Mammary epithelial cell (primary cell): ENCODE measurements around the gene SNX1.

Source experiments
- CTCF ChIP-seq, 2 donors: IDR thresholded peaks in 1 of 2; conservative IDR thresholded peaks in 1 of 2; 2 replicates each; pipeline ENCODE4 v1.5.1; 2011 to 2012; ENCODE audit warnings: inconsistent platforms in 2 of 2, low read length in 2 of 2, mild to moderate bottlenecking in 2 of 2, control low read depth in 1 of 2, low read depth in 1 of 2; ENCODE audit not compliant: insufficient read depth in 1 of 2; ENCODE audit errors: extremely low read depth in 1 of 2
- EZH2 ChIP-seq: IDR thresholded peaks from 2 replicates; pipeline ENCODE4 v1.6.1; 2012; ENCODE audit warnings: low read length, inconsistent platforms, borderline replicate concordance

- TF ChIP-seq EZH2 (no peak), CTCF (conservative IDR thresholded peaks at IDR 0.05 in 1 of 2, IDR thresholded peaks at IDR 0.05 in 1 of 2; ENCODE audit: extremely low read depth in 1 of 2, insufficient read depth in 1 of 2, low read depth in 1 of 2, low read length in 2 of 2) (no peak)
Observed at GRCh38 chr15:64187396-64188191, 91.8 kb downstream of the SNX1 start.
